HUES64 (cell line): ENCODE data around the gene RNF11.

Experiments used
- H3K27ac ChIP-seq: 2 replicates; pipeline ENCODE4 v1.7.0; 2013; ENCODE audit warnings: low read depth, low read length, inconsistent platforms
- H3K27me3 ChIP-seq: 2 replicates; pipeline ENCODE4 v1.6.1; 2013; ENCODE audit warnings: mild to moderate bottlenecking, low read length; ENCODE audit not compliant: insufficient read depth
- H3K36me3 ChIP-seq: 2 replicates; pipeline ENCODE4 v1.6.1; 2013; ENCODE audit warnings: mild to moderate bottlenecking, low read length; ENCODE audit not compliant: insufficient read depth
- H3K4me1 ChIP-seq: 2 replicates; pipeline ENCODE4 v1.6.1; 2013; ENCODE audit warnings: mild to moderate bottlenecking, low read length, moderate library complexity; ENCODE audit not compliant: insufficient read depth
- H3K4me3 ChIP-seq: 2 replicates; pipeline ENCODE4 v1.5.1; 2013; ENCODE audit warnings: mild to moderate bottlenecking, low read length, moderate library complexity
- H3K9ac ChIP-seq: 2 replicates; pipeline ENCODE4 v1.6.1; 2013; ENCODE audit warnings: mild to moderate bottlenecking, low read depth, low read length
- H3K9me3 ChIP-seq: 2 replicates; pipeline ENCODE4 v1.6.1; 2013; ENCODE audit warnings: low read depth, low read length; ENCODE audit not compliant: insufficient read depth
- WGBS: fragments of 150-250, 120-280 bp; methylation state at CpG from one replicate; pipeline ENCODE4 v1.1.7; 2013; ENCODE audit warnings: missing lambda C conversion rate; 5-methylcytosine and 5-hydroxymethylcytosine counted together

Gene RNF11

GRCh38 chr1:51285055-51285454 is 49.0 kb downstream of the RNF11 start:
- Histone ChIP-seq H3K4me3 (no peak overlapping the region), H3K36me3 (no peaks in the 10 kb centered on the region), H3K9ac (no peak overlapping the region), H3K4me1 (no peaks in the 10 kb centered on the region), H3K27me3 (no peaks in the 10 kb centered on the region), H3K9me3 (no peaks in the 10 kb centered on the region), H3K27ac (no peak overlapping the region)
- WGBS: no CpG with 5 or more reads among the region's 1 CpG

DNA sequence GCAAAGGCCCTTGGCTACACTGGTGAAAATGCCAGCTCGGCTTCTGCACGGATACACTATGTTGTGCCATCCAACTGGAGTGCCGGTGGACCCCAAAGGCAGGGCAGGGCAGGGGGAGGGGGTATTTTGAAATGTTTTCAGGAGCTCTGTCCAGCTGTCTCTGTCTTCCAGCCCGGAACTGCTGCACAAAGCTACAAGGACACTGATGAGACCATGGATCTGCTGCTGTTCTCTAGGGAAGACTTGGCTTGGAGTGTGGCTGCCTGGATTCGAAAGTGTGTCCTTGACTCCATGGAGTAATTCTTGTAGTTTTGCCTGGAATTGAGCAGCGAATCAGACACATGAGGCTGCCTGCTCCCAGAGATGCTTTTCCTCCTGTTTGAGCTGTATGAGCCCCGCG is 51.9 kb downstream of the RNF11 start:
- Histone ChIP-seq H3K9me3 (no peaks in the 10 kb centered on the region), H3K4me3 (no peak overlapping the region), H3K9ac (no peak overlapping the region), H3K27ac (no peak overlapping the region), H3K36me3 (no peaks in the 10 kb centered on the region), H3K4me1 (no peaks in the 10 kb centered on the region), H3K27me3 (no peaks in the 10 kb centered on the region)
- 83% methylated on average over 8 of the region's 8 CpGs for WGBS

- Histone ChIP-seq H3K36me3 (no peaks in the 10 kb centered on the region), H3K27me3 (no peaks in the 10 kb centered on the region), H3K4me3 (no peak overlapping the region), H3K4me1 (no peaks in the 10 kb centered on the region), H3K9ac (no peak overlapping the region), H3K27ac (no peak overlapping the region), H3K9me3 (no peaks in the 10 kb centered on the region)
- 95% methylated on average over 5 of the region's 5 CpGs for WGBS
Observed at GRCh38 chr1:51288578-51288977, 52.5 kb downstream of the RNF11 start.

DNA sequence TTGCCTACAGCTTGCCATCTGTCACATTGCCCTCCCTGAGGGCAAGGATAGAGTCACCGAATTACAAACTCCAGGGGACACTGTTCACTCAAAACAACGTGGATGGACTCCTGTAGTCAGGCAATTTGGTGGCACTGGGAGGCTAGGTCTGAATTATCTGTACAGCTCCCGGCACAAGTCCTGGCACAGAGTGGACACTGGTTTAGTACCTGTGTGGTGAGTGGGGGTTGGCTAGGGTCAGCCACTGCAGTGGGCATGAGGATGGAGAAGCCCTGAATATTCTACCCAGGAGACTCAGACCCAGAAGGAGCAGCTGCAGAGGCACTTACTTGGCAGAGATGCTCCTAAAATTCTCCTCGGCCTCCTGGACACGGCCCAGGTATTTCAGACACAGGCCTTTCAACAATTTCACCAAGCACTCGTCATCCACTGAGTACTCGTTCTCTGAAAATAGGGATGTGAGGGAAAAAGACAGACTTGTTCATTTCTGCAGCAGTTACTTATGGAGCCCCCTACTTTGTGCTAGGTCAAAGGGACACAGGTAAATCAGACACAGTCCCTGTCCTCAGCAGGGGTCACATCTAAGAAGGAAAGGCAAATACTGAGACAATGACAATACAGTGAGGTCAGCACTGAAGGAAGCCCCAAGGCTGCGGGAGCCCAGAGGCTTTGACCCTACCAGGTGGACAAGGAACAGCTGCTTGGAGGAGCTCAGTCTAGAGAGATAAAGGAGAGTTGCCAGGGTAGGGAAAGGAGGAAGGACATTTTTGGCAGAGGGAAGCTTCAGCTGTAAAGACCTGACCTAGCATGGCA is 53.8 kb downstream of the RNF11 start:
- Histone ChIP-seq H3K36me3 (no peaks in the 10 kb centered on the region), H3K9ac (no peak overlapping the region), H3K4me3 (no peak overlapping the region), H3K9me3 (no peaks in the 10 kb centered on the region), H3K27ac (no peak overlapping the region), H3K27me3 (no peaks in the 10 kb centered on the region), H3K4me1 (no peaks in the 10 kb centered on the region)
- 90% methylated on average over 8 of the region's 8 CpGs for WGBS

- Histone ChIP-seq H3K4me1 (no peaks in the 10 kb centered on the region), H3K36me3 (no peaks in the 10 kb centered on the region), H3K4me3 (no peak overlapping the region), H3K9me3 (no peaks in the 10 kb centered on the region), H3K27me3 (no peaks in the 10 kb centered on the region), H3K9ac (no peak overlapping the region), H3K27ac (no peak overlapping the region)
- WGBS: 92% methylated on average over 5 of the region's 5 CpGs
Observed at GRCh38 chr1:51290489-51290847, 54.4 kb downstream of the RNF11 start.

- no peak overlapping the region for H3K4me3 ChIP-seq
- H3K27ac ChIP-seq: no peak overlapping the region
- no peaks in the 10 kb centered on the region for H3K27me3 ChIP-seq
- no peaks in the 10 kb centered on the region for H3K36me3 ChIP-seq
- peaks cover 7% of the 10 kb centered on the region for H3K4me1 ChIP-seq
- whole genome bisulfite sequencing: 93% methylated on average over 13 of the region's 13 CpGs
- no peaks in the 10 kb centered on the region for H3K9me3 ChIP-seq
- no peak overlapping the region for H3K9ac ChIP-seq
Observed at GRCh38 chr1:51293898-51294515, 57.9 kb downstream of the RNF11 start.

- Histone ChIP-seq H3K27me3 (no peaks in the 10 kb centered on the region), H3K4me3 (no peak overlapping the region), H3K4me1 (peaks cover 7% of the 10 kb centered on the region), H3K36me3 (no peaks in the 10 kb centered on the region), H3K9me3 (no peaks in the 10 kb centered on the region), H3K9ac (no peak overlapping the region), H3K27ac (no peak overlapping the region)
- 92% methylated on average over 11 of the region's 11 CpGs for WGBS
Observed at GRCh38 chr1:51294566-51295184, 58.6 kb downstream of the RNF11 start.

DNA sequence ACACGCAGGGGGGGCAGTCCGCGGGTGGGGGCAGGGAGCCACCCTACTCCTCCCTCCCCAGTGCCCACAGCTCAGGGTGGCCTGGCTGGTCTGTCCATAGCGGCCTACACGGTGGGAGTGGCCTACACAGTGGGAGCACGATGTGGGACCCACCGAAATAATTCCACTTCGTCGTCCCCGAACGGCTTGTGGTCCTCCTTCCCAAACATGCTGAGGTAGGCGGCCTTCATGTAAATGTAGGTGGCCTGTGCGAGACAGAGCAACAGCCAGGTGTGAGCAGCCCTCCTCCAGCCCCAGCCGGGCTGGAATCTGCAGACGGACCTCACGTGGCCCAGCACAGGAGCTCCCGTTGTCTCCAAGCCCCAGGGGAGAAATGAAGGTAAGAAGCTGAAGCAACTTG is 59.9 kb downstream of the RNF11 start:
- Histone ChIP-seq H3K4me1 (peaks cover 7% of the 10 kb centered on the region), H3K9me3 (no peaks in the 10 kb centered on the region), H3K9ac (no peak overlapping the region), H3K27me3 (no peaks in the 10 kb centered on the region), H3K36me3 (no peaks in the 10 kb centered on the region), H3K4me3 (no peak overlapping the region), H3K27ac (no peak overlapping the region)
- 88% methylated on average over 17 of the region's 17 CpGs for WGBS

- Histone ChIP-seq H3K9ac (no peak overlapping the region), H3K27ac (no peak overlapping the region), H3K9me3 (no peaks in the 10 kb centered on the region), H3K4me1 (peaks cover 7% of the 10 kb centered on the region), H3K36me3 (no peaks in the 10 kb centered on the region), H3K4me3 (no peak overlapping the region), H3K27me3 (no peaks in the 10 kb centered on the region)
- 43% methylated on average over 33 of the region's 33 CpGs for WGBS
Observed at GRCh38 chr1:51296383-51297357, 60.6 kb downstream of the RNF11 start.

DNA sequence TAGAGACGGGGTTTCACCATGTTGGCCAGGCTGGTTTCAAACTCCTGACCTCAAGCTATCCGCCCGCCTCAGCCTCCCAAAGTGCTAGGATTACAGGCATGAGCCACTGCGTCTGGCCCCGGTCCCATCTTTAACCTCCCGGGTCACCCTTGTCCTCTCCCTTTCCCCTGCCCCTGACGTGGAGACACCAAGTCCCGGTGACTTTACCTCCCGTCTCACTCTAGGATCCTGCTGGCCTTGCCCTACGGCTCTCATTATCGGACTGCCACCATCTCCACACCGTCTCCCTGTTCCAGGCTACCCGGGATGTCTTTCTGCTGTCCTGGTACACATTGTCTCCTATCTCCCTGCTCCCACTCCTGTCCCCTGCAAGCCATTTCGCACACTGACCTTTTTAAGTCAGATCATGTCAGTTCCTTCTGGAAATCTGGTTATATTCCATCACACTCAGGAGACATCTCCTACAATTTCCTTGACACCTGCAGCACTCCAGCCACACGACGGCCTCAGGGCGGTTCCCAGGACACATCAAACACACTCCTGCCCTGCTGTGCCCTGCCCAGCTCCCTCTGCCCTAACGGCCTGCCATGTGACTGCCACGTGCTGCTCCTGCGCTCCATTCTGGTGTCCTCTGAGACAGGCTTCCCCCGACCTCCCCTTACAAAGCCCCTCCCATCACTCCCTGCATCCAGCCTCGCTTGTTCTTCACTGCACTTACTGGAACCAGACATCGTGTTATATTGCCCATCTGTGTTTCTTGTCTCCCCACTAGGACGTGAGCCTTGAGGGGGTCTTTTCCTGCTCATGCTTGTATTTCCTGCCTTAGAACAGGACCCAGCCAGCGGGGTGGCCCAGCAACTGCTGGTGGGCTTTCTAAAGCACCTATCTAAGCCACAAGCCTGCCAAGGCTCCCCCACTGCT is 61.6 kb downstream of the RNF11 start:
- Histone ChIP-seq H3K27me3 (no peaks in the 10 kb centered on the region), H3K9ac (no peak overlapping the region), H3K36me3 (no peaks in the 10 kb centered on the region), H3K27ac (no peak overlapping the region), H3K4me1 (peaks cover 7% of the 10 kb centered on the region), H3K9me3 (no peaks in the 10 kb centered on the region), H3K4me3 (no peak overlapping the region)
- 90% methylated on average over 25 of the region's 25 CpGs for WGBS
